Measurements from ENCODE around the gene ABCC10. TPM values are rescaled to one million over a fixed set of nuclear protein-coding genes. Genes with fewer than 3 reads are reported as not detected.
"Not testable (repeated sequence)": the region's sequence is repeated elsewhere in the genome, so short reads cannot be mapped to it uniquely, and the experiment has no call there.

The ABCC10 gene
- 22.4 TPM for polyA plus RNA-seq (2013, experiment 1 of 2; ENCODE audit: insufficient read length)
- polyA plus RNA-seq (2013, experiment 2 of 2; ENCODE audit: insufficient read length) = 22.9 TPM

- peak; percentile 97 for DNase-seq
Observed at GRCh38 chr6:43427406-43428111, at the start of gene ABCC10. Gene ABCC10 (plus strand): TSS chr6:43427541. CDS start chr6:43427979, 438 bp downstream.

DNA sequence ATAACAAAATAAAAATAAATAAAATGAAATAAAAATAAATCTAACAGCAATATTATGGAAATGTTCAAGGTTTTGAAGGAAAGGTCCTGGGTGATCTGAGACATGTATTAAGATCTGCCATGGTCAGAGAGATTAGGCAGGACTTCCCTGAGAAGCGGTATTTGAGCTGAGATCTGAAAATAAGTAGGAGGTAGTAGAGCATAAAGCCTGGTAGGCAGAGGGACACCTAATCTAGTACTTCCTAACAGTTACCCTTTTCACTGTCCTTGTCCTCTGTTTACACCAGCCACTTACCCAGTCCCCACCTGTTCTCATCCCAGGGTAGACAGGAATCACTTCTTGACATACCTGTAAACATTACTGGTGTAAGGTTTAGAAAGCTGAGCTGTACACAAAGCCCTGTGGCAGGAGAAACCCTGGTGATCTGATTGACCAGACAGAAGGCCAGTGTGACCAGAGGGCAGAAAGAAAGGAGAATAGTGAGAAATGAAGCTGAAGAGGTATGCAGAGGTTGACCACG lies 49.6 kb upstream of the ABCC10 start:
- DNase-seq = no peak

DNA sequence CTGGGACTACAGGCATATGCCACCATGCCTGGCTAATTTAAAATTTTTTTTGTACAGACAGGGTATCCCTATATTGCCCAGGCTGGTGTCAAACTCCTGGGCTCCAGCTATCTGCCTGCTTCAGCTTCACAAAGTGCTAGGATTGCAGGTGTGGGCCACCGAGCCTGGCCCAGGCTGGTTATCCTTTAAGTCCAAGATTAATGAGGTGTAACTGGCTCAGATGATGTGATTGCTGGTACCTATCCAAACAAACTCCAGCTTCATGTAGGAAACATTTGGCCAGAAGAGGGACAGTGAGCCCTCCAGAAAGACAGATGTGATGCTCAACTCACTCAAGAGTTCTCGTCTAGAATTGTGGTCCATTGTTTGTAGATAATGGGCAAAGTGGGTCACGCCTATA lies 48.7 kb upstream of the ABCC10 start:
- no peak for DNase-seq

DNA sequence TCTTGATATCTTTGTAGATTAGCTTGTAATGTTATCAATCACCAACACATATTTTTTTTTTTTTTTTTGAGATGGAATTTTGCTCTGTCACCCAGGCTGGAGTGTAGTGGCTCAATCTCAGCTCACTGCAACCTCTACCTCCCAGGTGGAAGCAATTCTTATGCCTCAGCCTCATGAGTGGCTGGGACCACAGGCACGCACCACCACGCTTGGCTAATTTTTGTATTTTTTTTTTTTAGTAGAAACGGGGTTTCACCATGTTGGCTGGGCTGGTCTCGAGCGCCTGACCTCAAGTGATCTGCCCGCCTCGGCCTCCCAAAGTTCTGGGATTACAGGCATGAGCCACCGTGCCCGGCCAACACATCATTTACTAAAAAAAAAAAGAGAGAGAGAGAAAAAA lies 46.5 kb upstream of the ABCC10 start:
- DNase-seq = not testable (repeated sequence)

GRCh38 chr6:43383021-43383667 lies 44.2 kb upstream of the ABCC10 start:
- DNase-seq = peak; percentile 62

DNA sequence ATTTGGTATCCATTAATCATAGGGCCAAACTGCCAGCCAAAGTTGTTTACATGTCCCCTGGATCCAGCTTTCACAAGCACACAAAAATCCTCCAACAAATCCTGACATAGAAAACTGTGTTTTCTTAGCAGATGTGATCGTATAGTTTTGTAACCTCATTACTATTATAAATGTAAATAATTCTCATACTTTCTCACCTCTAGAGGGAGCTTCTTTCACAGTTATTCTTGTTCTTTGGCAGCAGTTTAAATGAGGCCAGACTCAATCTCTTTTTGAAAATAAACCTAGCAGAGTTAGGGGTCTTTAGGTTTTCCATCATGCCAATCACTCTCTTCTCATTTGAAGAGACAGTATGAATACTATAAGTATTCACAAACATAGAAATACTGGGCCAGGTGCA lies 40.8 kb upstream of the ABCC10 start:
- no peak for DNase-seq

GRCh38 chr6:43389730-43390295 lies 37.5 kb upstream of the ABCC10 start:
- DNase-seq = no peak

- not testable (repeated sequence) for DNase-seq
Observed at GRCh38 chr6:43390753-43391439, 36.4 kb upstream of the ABCC10 start.

DNA sequence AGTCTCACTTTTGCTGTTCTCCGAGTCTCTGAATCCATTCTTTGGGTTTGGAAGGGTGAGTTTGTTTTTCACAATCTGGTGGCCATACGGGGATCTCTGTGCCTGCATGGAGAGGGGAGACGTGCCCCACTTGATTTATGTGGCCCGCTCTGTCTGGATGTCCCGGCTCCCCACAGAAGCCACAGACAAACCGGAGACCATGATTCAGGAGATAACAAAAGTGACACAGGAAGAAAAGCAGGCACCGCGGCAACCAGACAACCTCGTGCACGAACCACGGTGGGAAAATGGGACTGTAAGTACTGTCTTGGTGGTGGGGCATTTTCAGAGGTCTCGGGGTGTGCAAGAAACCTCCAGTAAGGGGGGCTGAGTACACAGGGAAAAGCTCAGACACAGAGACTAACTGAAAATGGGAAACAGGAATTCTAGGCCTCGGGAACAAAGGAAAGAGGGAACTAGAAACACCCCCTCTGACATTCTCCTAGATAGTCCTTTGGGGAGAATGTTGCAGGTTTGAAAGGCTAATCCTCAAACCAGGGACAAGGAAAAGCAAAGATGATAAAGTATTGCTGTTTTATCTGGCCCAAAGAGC lies 35.8 kb upstream of the ABCC10 start:
- peak; percentile 26 for DNase-seq

GRCh38 chr6:43393133-43393532 lies 34.2 kb upstream of the ABCC10 start:
- not testable (repeated sequence) for DNase-seq

GRCh38 chr6:43393602-43394001 lies 33.7 kb upstream of the ABCC10 start:
- no peak for DNase-seq

DNA sequence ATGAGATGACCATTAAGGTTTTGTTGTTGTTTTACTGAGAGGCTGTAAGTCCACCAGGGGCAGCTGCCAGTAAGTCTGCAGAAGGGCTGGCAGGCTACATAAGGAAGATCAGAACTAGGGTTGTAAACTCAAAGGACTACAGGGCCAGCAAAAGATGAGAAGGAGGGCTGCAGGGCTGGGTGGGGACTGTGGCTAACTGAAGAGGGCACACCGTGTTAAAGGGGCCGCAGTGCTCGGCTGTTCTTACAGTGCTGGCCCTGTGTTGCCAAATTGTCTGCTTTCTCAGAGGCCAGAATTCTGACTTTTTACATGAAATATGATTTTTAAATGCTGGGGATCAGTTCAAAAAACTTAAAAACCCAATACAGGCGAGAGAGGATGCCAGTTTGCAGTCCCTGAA lies 32.4 kb upstream of the ABCC10 start:
- no peak for DNase-seq

DNA sequence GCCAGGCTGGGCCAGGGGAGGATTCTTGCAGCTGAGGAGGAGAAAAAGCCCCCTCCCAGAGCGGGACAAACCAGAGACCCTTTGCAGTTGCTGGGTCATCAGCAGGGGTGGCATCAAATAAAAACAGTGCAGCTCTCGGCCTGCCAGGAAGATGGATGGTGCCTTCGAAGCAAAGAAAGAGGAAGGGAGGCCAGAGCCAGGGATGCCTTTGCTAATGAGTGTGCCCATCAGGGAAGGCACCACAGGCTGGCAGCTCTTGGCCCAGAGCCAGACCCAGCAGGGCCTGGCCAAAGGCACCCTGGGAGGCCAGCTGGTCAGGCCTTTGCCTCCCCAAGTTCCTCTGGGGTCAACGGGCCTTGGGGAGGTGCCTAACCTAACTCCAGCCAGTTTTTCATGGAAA lies 31.6 kb upstream of the ABCC10 start:
- DNase-seq = no peak

GRCh38 chr6:43396408-43397149 lies 30.8 kb upstream of the ABCC10 start:
- DNase-seq = no peak

GRCh38 chr6:43399932-43400487 lies 27.3 kb upstream of the ABCC10 start:
- no peak for DNase-seq

DNA sequence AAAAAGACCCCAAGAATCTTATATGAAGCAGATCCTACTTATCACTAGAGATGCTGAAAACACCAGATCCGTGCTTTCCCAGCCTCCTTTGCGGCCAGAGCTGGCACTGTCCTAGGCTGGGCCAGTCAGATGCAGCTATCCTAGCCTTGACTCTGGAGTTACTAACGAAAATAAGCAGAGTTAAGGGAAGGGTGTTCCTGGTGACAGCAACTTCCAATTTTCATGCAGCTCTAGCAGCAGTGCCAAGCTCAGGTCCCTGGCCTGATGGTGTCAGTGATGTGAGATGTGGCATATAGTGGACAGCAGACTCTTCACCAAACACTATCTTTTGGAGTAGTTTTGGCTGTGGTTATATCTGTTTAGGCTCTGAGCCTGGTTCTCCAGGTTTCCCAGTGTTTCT lies 25.6 kb upstream of the ABCC10 start:
- no peak for DNase-seq

GRCh38 chr6:43402820-43403219 lies 24.5 kb upstream of the ABCC10 start:
- DNase-seq = no peak

GRCh38 chr6:43405354-43405753 lies 22.0 kb upstream of the ABCC10 start:
- no peak for DNase-seq

DNA sequence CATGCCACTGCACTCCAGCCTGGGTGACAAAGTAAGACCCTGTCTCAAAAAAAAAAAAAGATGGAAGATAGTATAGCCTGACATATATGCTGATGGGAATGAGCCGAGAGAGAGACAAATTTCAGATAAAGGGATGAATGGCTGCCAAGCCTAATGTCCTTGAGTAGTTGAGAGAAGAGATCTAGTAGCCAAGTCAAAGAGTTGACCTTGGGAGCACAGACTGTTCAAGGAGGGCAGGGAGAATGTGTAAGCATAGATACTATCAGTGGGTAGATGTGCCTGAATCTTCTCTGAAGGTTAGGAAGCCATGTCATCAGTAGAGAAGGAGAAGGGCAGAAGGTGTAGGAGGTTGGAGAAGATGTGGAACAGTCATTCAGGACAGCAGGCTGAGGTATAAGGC lies 20.0 kb upstream of the ABCC10 start:
- DNase-seq = no peak

- no peak for DNase-seq
Observed at GRCh38 chr6:43408259-43408658, 19.1 kb upstream of the ABCC10 start.

- DNase-seq = not testable (repeated sequence)
Observed at GRCh38 chr6:43410776-43411175, 16.6 kb upstream of the ABCC10 start.

DNA sequence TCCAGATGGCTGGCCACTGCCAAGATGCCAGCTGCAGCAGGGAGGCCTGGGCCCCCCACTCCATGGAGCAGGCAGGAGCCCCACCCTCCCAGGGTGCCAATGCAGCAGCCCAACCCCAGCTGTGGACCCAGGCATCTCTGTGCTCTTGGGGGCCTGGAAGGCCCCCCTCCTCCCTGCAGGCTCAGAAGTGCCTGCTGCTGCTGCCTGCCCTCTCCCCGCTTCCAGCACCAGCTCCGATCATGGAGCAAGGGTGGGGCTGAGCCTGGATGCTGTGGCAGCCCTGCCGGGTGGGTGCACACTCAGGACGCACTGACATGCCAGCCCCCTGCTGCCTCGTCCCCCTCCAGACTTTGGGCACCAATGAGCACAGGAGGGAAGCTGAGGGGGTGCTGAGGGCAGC lies 14.8 kb upstream of the ABCC10 start:
- DNase-seq = no peak

Measured in fibroblast of skin of abdomen (primary cell).